Skeletal muscle satellite cell (primary cell): ENCODE measurements around the gene OR4D6. TPM values are rescaled to one million over a fixed set of nuclear protein-coding genes. Genes with fewer than 3 reads are reported as not detected.

Source experiments
- H3K27me3 ChIP-seq: 2 replicates; pipeline ENCODE4 v1.7.0; 2013; ENCODE audit warnings: low read length; ENCODE audit not compliant: control insufficient read depth, insufficient read depth
- H3K36me3 ChIP-seq: 2 replicates; pipeline ENCODE4 v1.7.0; 2013; ENCODE audit warnings: mild to moderate bottlenecking, control low read depth, low read length; ENCODE audit not compliant: insufficient read depth
- H3K4me1 ChIP-seq: 2 replicates; pipeline ENCODE4 v1.7.0; 2013; ENCODE audit warnings: low read length; ENCODE audit not compliant: control insufficient read depth, insufficient read depth
- H3K4me2 ChIP-seq: 2 replicates; pipeline ENCODE4 v1.7.0; 2013; ENCODE audit warnings: mild to moderate bottlenecking, low read length
- H3K4me3 ChIP-seq: 2 replicates; pipeline ENCODE4 v1.7.0; 2013; ENCODE audit warnings: low read length
- H3K9ac ChIP-seq: 2 replicates; pipeline ENCODE4 v1.7.0; 2013; ENCODE audit warnings: mild to moderate bottlenecking, low read depth, low read length, moderate library complexity
- H3K9me3 ChIP-seq: replicated peaks from 2 replicates; pipeline ENCODE4 v1.7.0; 2013; ENCODE audit warnings: mild to moderate bottlenecking, control low read depth, low read length
- total RNA-seq: library from RNA; depleted of rRNA; stranded (reverse); fragments of >200 nt; gene quantifications from 2 replicates; pipeline ENCODE4 v1.2.3, GENCODE V29; 2012; rRNA removed

The OR4D6 gene
- total RNA-seq, result not detected in 2 replicates

- Histone ChIP-seq H3K4me1 (no peaks in the 10 kb centered on the region), H3K4me3 (no peak within 1 kb of the TSS), H3K9me3 (no peaks in the 10 kb centered on the region), H3K9ac (no peak within 1 kb of the TSS), H3K27me3 (no peaks in the 10 kb centered on the region), H3K36me3 (no peaks in the 10 kb centered on the region), H3K4me2 (no peak within 1 kb of the TSS)
Observed at GRCh38 chr11:59456661-59457060, at the start of gene OR4D6. TSS of gene OR4D6 (plus strand) at chr11:59456961. CDS start at chr11:59456961, 0 bp downstream.

GRCh38 chr11:59413646-59414045 lies 43.1 kb upstream of the OR4D6 start:
- H3K9ac ChIP-seq, result no peak overlapping the region
- H3K4me2 ChIP-seq, result no peak overlapping the region
- H3K4me3 ChIP-seq, result no peak overlapping the region
- no peaks in the 10 kb centered on the region for H3K36me3 ChIP-seq
- peaks cover 3% of the 10 kb centered on the region for H3K27me3 ChIP-seq
- no peaks in the 10 kb centered on the region for H3K9me3 ChIP-seq
- no peaks in the 10 kb centered on the region for H3K4me1 ChIP-seq

GRCh38 chr11:59415111-59415510 lies 41.6 kb upstream of the OR4D6 start:
- no peak overlapping the region for H3K9ac ChIP-seq
- H3K4me3 ChIP-seq, result no peak overlapping the region
- peaks cover 3% of the 10 kb centered on the region for H3K27me3 ChIP-seq
- H3K4me1 ChIP-seq, result no peaks in the 10 kb centered on the region
- H3K36me3 ChIP-seq, result no peaks in the 10 kb centered on the region
- no peak overlapping the region for H3K4me2 ChIP-seq
- no peaks in the 10 kb centered on the region for H3K9me3 ChIP-seq

- Histone ChIP-seq H3K4me1 (no peaks in the 10 kb centered on the region), H3K27me3 (peaks cover 3% of the 10 kb centered on the region), H3K4me3 (no peak overlapping the region), H3K9ac (no peak overlapping the region), H3K36me3 (no peaks in the 10 kb centered on the region), H3K9me3 (no peaks in the 10 kb centered on the region), H3K4me2 (no peak overlapping the region)
Observed at GRCh38 chr11:59416613-59417012, 40.1 kb upstream of the OR4D6 start.

GRCh38 chr11:59417023-59417422 lies 39.7 kb upstream of the OR4D6 start:
- H3K4me3 ChIP-seq, result no peak overlapping the region
- H3K4me2 ChIP-seq, result no peak overlapping the region
- no peaks in the 10 kb centered on the region for H3K9me3 ChIP-seq
- no peaks in the 10 kb centered on the region for H3K36me3 ChIP-seq
- H3K4me1 ChIP-seq, result no peaks in the 10 kb centered on the region
- no peak overlapping the region for H3K9ac ChIP-seq
- peaks cover 3% of the 10 kb centered on the region for H3K27me3 ChIP-seq

- Histone ChIP-seq H3K27me3 (peaks cover 3% of the 10 kb centered on the region), H3K9me3 (no peaks in the 10 kb centered on the region), H3K9ac (no peak overlapping the region), H3K4me3 (no peak overlapping the region), H3K36me3 (no peaks in the 10 kb centered on the region), H3K4me2 (no peak overlapping the region), H3K4me1 (no peaks in the 10 kb centered on the region)
Observed at GRCh38 chr11:59418156-59418555, 38.6 kb upstream of the OR4D6 start.

- no peaks in the 10 kb centered on the region for H3K4me1 ChIP-seq
Observed at GRCh38 chr11:59423835-59424234, 32.9 kb upstream of the OR4D6 start.

GRCh38 chr11:59425131-59425530 lies 31.6 kb upstream of the OR4D6 start:
- Histone ChIP-seq H3K36me3 (no peaks in the 10 kb centered on the region), H3K4me3 (no peak overlapping the region), H3K4me1 (no peaks in the 10 kb centered on the region), H3K4me2 (no peak overlapping the region), H3K9ac (no peak overlapping the region), H3K9me3 (no peaks in the 10 kb centered on the region), H3K27me3 (peaks cover 13% of the 10 kb centered on the region)

More at GRCh38 chr11:59423835-59424234, 32.9 kb upstream of the OR4D6 start:
- Histone ChIP-seq H3K27me3 (peaks cover 13% of the 10 kb centered on the region), H3K9ac (no peak overlapping the region), H3K36me3 (no peaks in the 10 kb centered on the region), H3K9me3 (no peaks in the 10 kb centered on the region), H3K4me2 (no peak overlapping the region), H3K4me3 (no peak overlapping the region)

GRCh38 chr11:59426361-59427067 lies 30.2 kb upstream of the OR4D6 start, which contains the start of gene OR5A2:
TSS of gene OR5A2 (minus strand) at chr11:59426413. CDS start at chr11:59422953, 3,460 bp downstream.
- Histone ChIP-seq H3K4me1 (no peaks in the 10 kb centered on the region), H3K9me3 (no peaks in the 10 kb centered on the region), H3K27me3 (peaks cover 18% of the 10 kb centered on the region), H3K4me3 (no peak within 1 kb of the TSS), H3K9ac (no peak within 1 kb of the TSS), H3K4me2 (no peak within 1 kb of the TSS), H3K36me3 (no peaks in the 10 kb centered on the region)

GRCh38 chr11:59427068-59427382 lies 29.7 kb upstream of the OR4D6 start:
- Histone ChIP-seq H3K4me3 (no peak overlapping the region), H3K36me3 (no peaks in the 10 kb centered on the region)

GRCh38 chr11:59429924-59430516 lies 26.7 kb upstream of the OR4D6 start:
- Histone ChIP-seq H3K4me3 (no peak overlapping the region), H3K9me3 (no peaks in the 10 kb centered on the region), H3K4me2 (no peak overlapping the region), H3K27me3 (peaks cover 31% of the 10 kb centered on the region), H3K9ac (no peak overlapping the region), H3K36me3 (no peaks in the 10 kb centered on the region), H3K4me1 (no peaks in the 10 kb centered on the region)

More at GRCh38 chr11:59427068-59427382, 29.7 kb upstream of the OR4D6 start:
- H3K27me3 ChIP-seq, result peaks cover 21% of the 10 kb centered on the region
- H3K9me3 ChIP-seq, result no peaks in the 10 kb centered on the region
- no peaks in the 10 kb centered on the region for H3K4me1 ChIP-seq
- no peak overlapping the region for H3K9ac ChIP-seq
- H3K4me2 ChIP-seq, result no peak overlapping the region

- no peaks in the 10 kb centered on the region for H3K4me1 ChIP-seq
- no peak within 1 kb of the TSS for H3K4me3 ChIP-seq
- H3K9ac ChIP-seq, result no peak within 1 kb of the TSS
- no peak within 1 kb of the TSS for H3K4me2 ChIP-seq
- H3K9me3 ChIP-seq, result no peaks in the 10 kb centered on the region
- H3K36me3 ChIP-seq, result no peaks in the 10 kb centered on the region
- H3K27me3 ChIP-seq, result peaks cover 43% of the 10 kb centered on the region
Observed at GRCh38 chr11:59436169-59436568, 20.6 kb upstream of the OR4D6 start, which contains the start of gene OR5A1. TSS of gene OR5A1 (plus strand) at chr11:59436469. CDS start at chr11:59443169, 6,700 bp downstream.
